GM12892 (cell line): ENCODE data around the gene ACSM6.

Source experiments
- POLR2A ChIP-seq: IDR thresholded peaks from 2 replicates; pipeline ENCODE4 v1.6.1; 2011; ENCODE audit warnings: low read depth, low read length, control low read depth
- POLR2AphosphoS5 ChIP-seq: IDR thresholded peaks from 2 replicates; pipeline ENCODE4 v1.6.1; 2011; ENCODE audit warnings: low read depth, low read length, control low read depth
- TAF1 ChIP-seq: IDR thresholded peaks from 2 replicates; pipeline ENCODE4 v1.6.1; 2011; ENCODE audit warnings: low read depth, mild to moderate bottlenecking, control low read depth, low read length, borderline replicate concordance

DNA sequence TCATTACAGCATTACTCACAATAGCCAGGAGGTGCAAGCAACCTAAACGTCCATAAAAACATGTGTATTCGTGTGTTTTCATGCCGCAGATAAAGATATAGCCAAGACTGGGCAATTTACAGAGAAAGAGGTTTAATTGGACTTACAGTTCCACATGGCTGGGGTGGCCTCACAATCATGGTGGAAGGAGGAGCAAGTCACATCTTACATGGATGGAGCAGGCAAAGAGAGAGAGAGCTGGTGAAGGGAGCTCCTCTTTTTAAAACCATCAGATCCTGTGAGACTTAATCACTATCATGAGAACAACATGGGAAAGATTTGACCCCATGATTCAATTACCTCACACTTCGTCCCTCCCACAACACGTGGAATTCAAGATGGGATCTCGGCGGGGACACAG, 63.8 kb downstream of the ACSM6 start:
- TF ChIP-seq POLR2A (no peak), TAF1 (no peak), POLR2AphosphoS5 (no peak)
